ENCODE data around the gene RASA3.
"Not testable (repeated sequence)": the region's sequence is repeated elsewhere in the genome, so short reads cannot be mapped to it uniquely, and the experiment has no call there.

Gene RASA3

GRCh38 chr13:114164053-114164452 is 31.6 kb upstream of the RASA3 start:
- DNase-seq (ENCODE audit: low read depth, low spot score), result no peak
- TF ChIP-seq, protein P1, sequence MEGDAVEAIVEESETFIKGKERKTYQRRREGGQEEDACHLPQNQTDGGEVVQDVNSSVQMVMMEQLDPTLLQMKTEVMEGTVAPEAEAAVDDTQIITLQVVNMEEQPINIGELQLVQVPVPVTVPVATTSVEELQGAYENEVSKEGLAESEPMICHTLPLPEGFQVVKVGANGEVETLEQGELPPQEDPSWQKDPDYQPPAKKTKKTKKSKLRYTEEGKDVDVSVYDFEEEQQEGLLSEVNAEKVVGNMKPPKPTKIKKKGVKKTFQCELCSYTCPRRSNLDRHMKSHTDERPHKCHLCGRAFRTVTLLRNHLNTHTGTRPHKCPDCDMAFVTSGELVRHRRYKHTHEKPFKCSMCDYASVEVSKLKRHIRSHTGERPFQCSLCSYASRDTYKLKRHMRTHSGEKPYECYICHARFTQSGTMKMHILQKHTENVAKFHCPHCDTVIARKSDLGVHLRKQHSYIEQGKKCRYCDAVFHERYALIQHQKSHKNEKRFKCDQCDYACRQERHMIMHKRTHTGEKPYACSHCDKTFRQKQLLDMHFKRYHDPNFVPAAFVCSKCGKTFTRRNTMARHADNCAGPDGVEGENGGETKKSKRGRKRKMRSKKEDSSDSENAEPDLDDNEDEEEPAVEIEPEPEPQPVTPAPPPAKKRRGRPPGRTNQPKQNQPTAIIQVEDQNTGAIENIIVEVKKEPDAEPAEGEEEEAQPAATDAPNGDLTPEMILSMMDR (IDR thresholded peaks at IDR 0.05; ENCODE audit: insufficient read depth, low read length, missing control alignments), result no peak
- no peak overlapping the region for H3K4me3 ChIP-seq (ENCODE audit: low read depth, low read length)
- CTCF ChIA-PET, result no interaction called here
- POLR2A ChIA-PET, result no interaction called here

GRCh38 chr13:114162533-114162922 is 30.1 kb upstream of the RASA3 start:
- DNase-seq (ENCODE audit: low read depth, low spot score), result no peak
- ChIA-PET CTCF (interaction anchor here (0.8 kb wide), 1 partner anchor 217 kb away, joined by 3 read pairs; no protein-coding TSS in a partner anchor), POLR2A (no interaction called here)
- H3K4me3 ChIP-seq (ENCODE audit: low read depth, low read length), result no peak overlapping the region
- TF ChIP-seq, protein P1 (IDR thresholded peaks at IDR 0.05; ENCODE audit: insufficient read depth, low read length, missing control alignments), result no peak

GRCh38 chr13:114161644-114162532 is 29.5 kb upstream of the RASA3 start:
- ChIA-PET POLR2A (no interaction called here), CTCF (no interaction called here)
- TF ChIP-seq, protein P1 (IDR thresholded peaks at IDR 0.05; ENCODE audit: insufficient read depth, low read length, missing control alignments), result no peak
- no peak overlapping the region for H3K4me3 ChIP-seq (ENCODE audit: low read depth, low read length)
- no peak for DNase-seq (ENCODE audit: low read depth, low spot score)

GRCh38 chr13:114161028-114161556 is 28.7 kb upstream of the RASA3 start:
- ChIA-PET POLR2A (no interaction called here), CTCF (interaction anchor here (1.0 kb wide), 1 partner anchor 9 kb away, joined by 3 read pairs; no protein-coding TSS in a partner anchor)
- TF ChIP-seq, protein P1 (IDR thresholded peaks at IDR 0.05; ENCODE audit: insufficient read depth, low read length, missing control alignments), result no peak
- no peak for DNase-seq (ENCODE audit: low read depth, low spot score)
- H3K4me3 ChIP-seq (ENCODE audit: low read depth, low read length), result no peak overlapping the region

DNA sequence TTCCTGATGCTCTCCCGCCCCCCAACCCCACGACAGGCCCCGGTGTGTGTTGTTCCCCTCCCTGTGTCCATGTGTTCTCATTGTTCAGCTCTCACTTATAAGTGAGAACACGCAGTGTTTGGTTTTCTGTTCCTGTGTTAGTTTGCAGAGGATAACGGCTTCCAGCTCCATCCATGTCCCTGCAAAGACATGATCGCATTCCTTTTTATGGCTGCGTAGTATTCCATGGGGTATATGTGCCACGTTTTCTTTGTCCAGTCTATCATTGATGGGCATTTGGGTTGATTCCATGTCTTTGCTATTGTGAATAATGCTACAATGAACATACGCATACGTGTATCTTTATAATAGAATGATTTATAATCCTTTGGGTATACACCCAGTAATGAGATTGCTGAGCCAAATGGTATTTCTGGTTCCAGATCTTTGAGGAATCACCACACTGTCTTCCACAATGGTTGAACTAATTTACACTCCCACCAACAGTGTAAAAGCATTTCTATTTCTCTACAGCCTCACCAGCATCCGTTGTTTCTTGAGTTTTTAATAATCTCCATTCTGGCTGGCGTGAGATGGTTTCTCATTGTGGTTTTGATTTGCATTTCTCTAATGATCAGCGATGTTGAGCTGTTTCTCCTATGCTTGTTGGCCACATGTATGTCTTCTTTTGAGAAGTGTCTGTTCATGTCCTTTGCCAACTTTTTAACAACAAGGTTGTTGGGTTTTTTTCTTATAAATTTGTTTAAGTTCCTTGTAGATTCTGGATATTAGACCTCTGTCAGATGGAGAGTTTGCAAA is 26.6 kb upstream of the RASA3 start:
- DNase-seq (ENCODE audit: low read depth, low spot score); CTCF ChIA-PET; POLR2A ChIA-PET; H3K4me3 ChIP-seq (ENCODE audit: low read depth, low read length): not testable (repeated sequence)

GRCh38 chr13:114157869-114158495 is 25.6 kb upstream of the RASA3 start:
- ChIA-PET POLR2A (no interaction called here), CTCF (no interaction called here)
- H3K4me3 ChIP-seq (ENCODE audit: low read depth, low read length), result no peak overlapping the region
- TF ChIP-seq, protein P1 (IDR thresholded peaks at IDR 0.05; ENCODE audit: insufficient read depth, low read length, missing control alignments), result no peak
- no peak for DNase-seq (ENCODE audit: low read depth, low spot score)

Data from AG04449 (cell line).